WTC11 (cell line): ENCODE measurements around the gene TRMT11.

Experiments used
- NR2C2 ChIP-seq: sonication (generic); formaldehyde crosslinking; IDR thresholded peaks from 2 replicates; pipeline ENCODE4 v1.8.0; 2022; ENCODE audit warnings: mild to moderate bottlenecking, missing genetic modification reagents
- ZBTB21 ChIP-seq: sonication (generic); formaldehyde crosslinking; IDR thresholded peaks from 2 replicates; pipeline ENCODE4 v1.8.1; 2023; ENCODE audit warnings: mild to moderate bottlenecking, missing genetic modification reagents, borderline replicate concordance
- TF ChIP-seq, protein P1 (sequence below): fragments of 200-600 bp; IDR thresholded peaks from 2 replicates; pipeline ENCODE4 v1.8.0; 2022; ENCODE audit warnings: antibody characterized with exemption
- TF ChIP-seq, protein P2 (sequence below): sonication (generic); formaldehyde crosslinking; IDR thresholded peaks from 2 replicates; pipeline ENCODE4 v1.8.1; 2023; ENCODE audit warnings: mild to moderate bottlenecking, missing genetic modification reagents, borderline replicate concordance
- TF ChIP-seq, protein P3 (sequence below): sonication (generic); formaldehyde crosslinking; IDR thresholded peaks from 2 replicates; pipeline ENCODE4 v1.8.0; 2023; ENCODE audit warnings: mild to moderate bottlenecking, missing genetic modification reagents
- TF ChIP-seq, protein P4 (sequence below): sonication (generic); formaldehyde crosslinking; IDR thresholded peaks from 2 replicates; pipeline ENCODE4 v1.8.0; 2022; ENCODE audit warnings: missing genetic modification reagents
- TF ChIP-seq, protein P5 (sequence below): sonication (generic); formaldehyde crosslinking; IDR thresholded peaks from 2 replicates; pipeline ENCODE4 v1.8.0; 2022; ENCODE audit warnings: mild to moderate bottlenecking, missing genetic modification reagents
- TF ChIP-seq, protein P6 (sequence below): sonication (generic); formaldehyde crosslinking; IDR thresholded peaks from 2 replicates; pipeline ENCODE4 v1.8.0; 2022; ENCODE audit warnings: mild to moderate bottlenecking, missing genetic modification reagents

DNA sequence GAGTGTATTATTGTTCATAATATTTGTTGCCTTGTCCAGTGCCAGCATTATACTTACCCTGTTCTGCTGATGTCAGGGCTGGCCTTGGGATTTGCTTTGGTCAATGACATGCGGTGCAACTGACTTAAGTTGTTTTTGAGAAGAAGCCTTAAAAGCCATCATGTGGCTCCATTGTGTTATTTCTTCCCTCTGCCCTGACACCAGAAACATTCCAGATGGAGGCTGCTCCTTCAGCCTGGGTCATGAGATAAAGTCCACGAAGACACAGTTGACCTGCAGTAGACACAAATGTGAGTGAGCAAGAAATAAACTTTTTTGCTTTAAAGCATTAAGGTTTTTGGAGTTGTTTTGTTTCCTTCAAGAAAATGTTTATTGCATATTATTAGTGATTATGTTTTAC, 37.3 kb upstream of the TRMT11 start:
- TF ChIP-seq NR2C2 (CRISPR knock-in tag) (no peak), ZBTB21 (CRISPR knock-in tag) (no peak)
- TF ChIP-seq, protein P1, sequence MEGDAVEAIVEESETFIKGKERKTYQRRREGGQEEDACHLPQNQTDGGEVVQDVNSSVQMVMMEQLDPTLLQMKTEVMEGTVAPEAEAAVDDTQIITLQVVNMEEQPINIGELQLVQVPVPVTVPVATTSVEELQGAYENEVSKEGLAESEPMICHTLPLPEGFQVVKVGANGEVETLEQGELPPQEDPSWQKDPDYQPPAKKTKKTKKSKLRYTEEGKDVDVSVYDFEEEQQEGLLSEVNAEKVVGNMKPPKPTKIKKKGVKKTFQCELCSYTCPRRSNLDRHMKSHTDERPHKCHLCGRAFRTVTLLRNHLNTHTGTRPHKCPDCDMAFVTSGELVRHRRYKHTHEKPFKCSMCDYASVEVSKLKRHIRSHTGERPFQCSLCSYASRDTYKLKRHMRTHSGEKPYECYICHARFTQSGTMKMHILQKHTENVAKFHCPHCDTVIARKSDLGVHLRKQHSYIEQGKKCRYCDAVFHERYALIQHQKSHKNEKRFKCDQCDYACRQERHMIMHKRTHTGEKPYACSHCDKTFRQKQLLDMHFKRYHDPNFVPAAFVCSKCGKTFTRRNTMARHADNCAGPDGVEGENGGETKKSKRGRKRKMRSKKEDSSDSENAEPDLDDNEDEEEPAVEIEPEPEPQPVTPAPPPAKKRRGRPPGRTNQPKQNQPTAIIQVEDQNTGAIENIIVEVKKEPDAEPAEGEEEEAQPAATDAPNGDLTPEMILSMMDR, result no peak
- TF ChIP-seq, protein P2, sequence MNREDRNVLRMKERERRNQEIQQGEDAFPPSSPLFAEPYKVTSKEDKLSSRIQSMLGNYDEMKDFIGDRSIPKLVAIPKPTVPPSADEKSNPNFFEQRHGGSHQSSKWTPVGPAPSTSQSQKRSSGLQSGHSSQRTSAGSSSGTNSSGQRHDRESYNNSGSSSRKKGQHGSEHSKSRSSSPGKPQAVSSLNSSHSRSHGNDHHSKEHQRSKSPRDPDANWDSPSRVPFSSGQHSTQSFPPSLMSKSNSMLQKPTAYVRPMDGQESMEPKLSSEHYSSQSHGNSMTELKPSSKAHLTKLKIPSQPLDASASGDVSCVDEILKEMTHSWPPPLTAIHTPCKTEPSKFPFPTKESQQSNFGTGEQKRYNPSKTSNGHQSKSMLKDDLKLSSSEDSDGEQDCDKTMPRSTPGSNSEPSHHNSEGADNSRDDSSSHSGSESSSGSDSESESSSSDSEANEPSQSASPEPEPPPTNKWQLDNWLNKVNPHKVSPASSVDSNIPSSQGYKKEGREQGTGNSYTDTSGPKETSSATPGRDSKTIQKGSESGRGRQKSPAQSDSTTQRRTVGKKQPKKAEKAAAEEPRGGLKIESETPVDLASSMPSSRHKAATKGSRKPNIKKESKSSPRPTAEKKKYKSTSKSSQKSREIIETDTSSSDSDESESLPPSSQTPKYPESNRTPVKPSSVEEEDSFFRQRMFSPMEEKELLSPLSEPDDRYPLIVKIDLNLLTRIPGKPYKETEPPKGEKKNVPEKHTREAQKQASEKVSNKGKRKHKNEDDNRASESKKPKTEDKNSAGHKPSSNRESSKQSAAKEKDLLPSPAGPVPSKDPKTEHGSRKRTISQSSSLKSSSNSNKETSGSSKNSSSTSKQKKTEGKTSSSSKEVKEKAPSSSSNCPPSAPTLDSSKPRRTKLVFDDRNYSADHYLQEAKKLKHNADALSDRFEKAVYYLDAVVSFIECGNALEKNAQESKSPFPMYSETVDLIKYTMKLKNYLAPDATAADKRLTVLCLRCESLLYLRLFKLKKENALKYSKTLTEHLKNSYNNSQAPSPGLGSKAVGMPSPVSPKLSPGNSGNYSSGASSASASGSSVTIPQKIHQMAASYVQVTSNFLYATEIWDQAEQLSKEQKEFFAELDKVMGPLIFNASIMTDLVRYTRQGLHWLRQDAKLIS (CRISPR knock-in tag), result no peak
- TF ChIP-seq, protein P3, sequence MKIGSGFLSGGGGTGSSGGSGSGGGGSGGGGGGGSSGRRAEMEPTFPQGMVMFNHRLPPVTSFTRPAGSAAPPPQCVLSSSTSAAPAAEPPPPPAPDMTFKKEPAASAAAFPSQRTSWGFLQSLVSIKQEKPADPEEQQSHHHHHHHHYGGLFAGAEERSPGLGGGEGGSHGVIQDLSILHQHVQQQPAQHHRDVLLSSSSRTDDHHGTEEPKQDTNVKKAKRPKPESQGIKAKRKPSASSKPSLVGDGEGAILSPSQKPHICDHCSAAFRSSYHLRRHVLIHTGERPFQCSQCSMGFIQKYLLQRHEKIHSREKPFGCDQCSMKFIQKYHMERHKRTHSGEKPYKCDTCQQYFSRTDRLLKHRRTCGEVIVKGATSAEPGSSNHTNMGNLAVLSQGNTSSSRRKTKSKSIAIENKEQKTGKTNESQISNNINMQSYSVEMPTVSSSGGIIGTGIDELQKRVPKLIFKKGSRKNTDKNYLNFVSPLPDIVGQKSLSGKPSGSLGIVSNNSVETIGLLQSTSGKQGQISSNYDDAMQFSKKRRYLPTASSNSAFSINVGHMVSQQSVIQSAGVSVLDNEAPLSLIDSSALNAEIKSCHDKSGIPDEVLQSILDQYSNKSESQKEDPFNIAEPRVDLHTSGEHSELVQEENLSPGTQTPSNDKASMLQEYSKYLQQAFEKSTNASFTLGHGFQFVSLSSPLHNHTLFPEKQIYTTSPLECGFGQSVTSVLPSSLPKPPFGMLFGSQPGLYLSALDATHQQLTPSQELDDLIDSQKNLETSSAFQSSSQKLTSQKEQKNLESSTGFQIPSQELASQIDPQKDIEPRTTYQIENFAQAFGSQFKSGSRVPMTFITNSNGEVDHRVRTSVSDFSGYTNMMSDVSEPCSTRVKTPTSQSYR (CRISPR knock-in tag), result no peak
- TF ChIP-seq, protein P4, sequence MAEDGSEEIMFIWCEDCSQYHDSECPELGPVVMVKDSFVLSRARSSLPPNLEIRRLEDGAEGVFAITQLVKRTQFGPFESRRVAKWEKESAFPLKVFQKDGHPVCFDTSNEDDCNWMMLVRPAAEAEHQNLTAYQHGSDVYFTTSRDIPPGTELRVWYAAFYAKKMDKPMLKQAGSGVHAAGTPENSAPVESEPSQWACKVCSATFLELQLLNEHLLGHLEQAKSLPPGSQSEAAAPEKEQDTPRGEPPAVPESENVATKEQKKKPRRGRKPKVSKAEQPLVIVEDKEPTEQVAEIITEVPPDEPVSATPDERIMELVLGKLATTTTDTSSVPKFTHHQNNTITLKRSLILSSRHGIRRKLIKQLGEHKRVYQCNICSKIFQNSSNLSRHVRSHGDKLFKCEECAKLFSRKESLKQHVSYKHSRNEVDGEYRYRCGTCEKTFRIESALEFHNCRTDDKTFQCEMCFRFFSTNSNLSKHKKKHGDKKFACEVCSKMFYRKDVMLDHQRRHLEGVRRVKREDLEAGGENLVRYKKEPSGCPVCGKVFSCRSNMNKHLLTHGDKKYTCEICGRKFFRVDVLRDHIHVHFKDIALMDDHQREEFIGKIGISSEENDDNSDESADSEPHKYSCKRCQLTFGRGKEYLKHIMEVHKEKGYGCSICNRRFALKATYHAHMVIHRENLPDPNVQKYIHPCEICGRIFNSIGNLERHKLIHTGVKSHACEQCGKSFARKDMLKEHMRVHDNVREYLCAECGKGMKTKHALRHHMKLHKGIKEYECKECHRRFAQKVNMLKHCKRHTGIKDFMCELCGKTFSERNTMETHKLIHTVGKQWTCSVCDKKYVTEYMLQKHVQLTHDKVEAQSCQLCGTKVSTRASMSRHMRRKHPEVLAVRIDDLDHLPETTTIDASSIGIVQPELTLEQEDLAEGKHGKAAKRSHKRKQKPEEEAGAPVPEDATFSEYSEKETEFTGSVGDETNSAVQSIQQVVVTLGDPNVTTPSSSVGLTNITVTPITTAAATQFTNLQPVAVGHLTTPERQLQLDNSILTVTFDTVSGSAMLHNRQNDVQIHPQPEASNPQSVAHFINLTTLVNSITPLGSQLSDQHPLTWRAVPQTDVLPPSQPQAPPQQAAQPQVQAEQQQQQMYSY (CRISPR knock-in tag), result no peak
- TF ChIP-seq, protein P5, sequence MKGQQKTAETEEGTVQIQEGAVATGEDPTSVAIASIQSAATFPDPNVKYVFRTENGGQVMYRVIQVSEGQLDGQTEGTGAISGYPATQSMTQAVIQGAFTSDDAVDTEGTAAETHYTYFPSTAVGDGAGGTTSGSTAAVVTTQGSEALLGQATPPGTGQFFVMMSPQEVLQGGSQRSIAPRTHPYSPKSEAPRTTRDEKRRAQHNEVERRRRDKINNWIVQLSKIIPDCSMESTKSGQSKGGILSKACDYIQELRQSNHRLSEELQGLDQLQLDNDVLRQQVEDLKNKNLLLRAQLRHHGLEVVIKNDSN (CRISPR knock-in tag), result no peak
- TF ChIP-seq, protein P6, sequence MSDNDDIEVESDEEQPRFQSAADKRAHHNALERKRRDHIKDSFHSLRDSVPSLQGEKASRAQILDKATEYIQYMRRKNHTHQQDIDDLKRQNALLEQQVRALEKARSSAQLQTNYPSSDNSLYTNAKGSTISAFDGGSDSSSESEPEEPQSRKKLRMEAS (CRISPR knock-in tag), result no peak
